GM23338 (cell line): ENCODE data around the gene NOX4. TPM values are rescaled to one million over a fixed set of nuclear protein-coding genes. Genes with fewer than 3 reads are reported as not detected.
"Not testable (repeated sequence)": the region's sequence is repeated elsewhere in the genome, so short reads cannot be mapped to it uniquely, and the experiment has no call there.

Source experiments
- ATAC-seq: fragments of 200-7000 bp; cut with Tn5 transposase; 3 replicates; pipeline ENCODE4 v1.9.1; 2020
- DNase-seq: peaks from one replicate; pipeline ENCODE4 v3.0.0-alpha.2; 2015; ENCODE audit warnings: low spot score
- H2AFZ ChIP-seq: fragments of 200-600 bp; sonication (generic); 2 replicates; pipeline ENCODE4 v1.8.0; 2016; ENCODE audit warnings: antibody characterized with exemption, mild to moderate bottlenecking, moderate library complexity
- H3F3A ChIP-seq: fragments of 200-600 bp; sonication (generic); replicated peaks from 2 replicates; pipeline ENCODE4 v1.8.0; 2017; ENCODE audit warnings: antibody characterized with exemption, mixed run types, low read depth
- H3K27ac ChIP-seq: fragments of 200-600 bp; sonication (generic); 2 replicates; pipeline ENCODE4 v1.6.1; 2016; ENCODE audit warnings: low read depth
- H3K27me3 ChIP-seq: fragments of 200-600 bp; sonication (generic); 2 replicates; pipeline ENCODE4 v1.8.0; 2016; ENCODE audit warnings: mild to moderate bottlenecking, mixed run types, moderate library complexity; ENCODE audit not compliant: insufficient read depth
- H3K36me3 ChIP-seq: fragments of 200-600 bp; sonication (generic); 2 replicates; pipeline ENCODE4 v1.8.0; 2016; ENCODE audit warnings: mild to moderate bottlenecking; ENCODE audit not compliant: insufficient read depth
- H3K4me1 ChIP-seq: fragments of 200-600 bp; sonication (generic); 2 replicates; pipeline ENCODE4 v1.8.0; 2016; ENCODE audit warnings: mild to moderate bottlenecking, moderate library complexity; ENCODE audit not compliant: insufficient read depth
- H3K4me2 ChIP-seq: fragments of 200-600 bp; sonication (generic); 2 replicates; pipeline ENCODE4 v1.7.1; 2017; ENCODE audit warnings: mixed run types
- H3K4me3 ChIP-seq: fragments of 200-600 bp; sonication (generic); 2 replicates; pipeline ENCODE4 v1.6.1; 2016; ENCODE audit warnings: mixed run types
- H3K79me2 ChIP-seq: fragments of 200-600 bp; sonication (generic); replicated peaks from 2 replicates; pipeline ENCODE4 v1.8.0; 2017; ENCODE audit warnings: mild to moderate bottlenecking; ENCODE audit not compliant: insufficient read depth
- H3K9me2 ChIP-seq: fragments of 200-600 bp; sonication (generic); 2 replicates; pipeline ENCODE4 v1.8.0; 2017; ENCODE audit not compliant: insufficient read depth
- H4K20me1 ChIP-seq: fragments of 200-600 bp; sonication (generic); replicated peaks from 2 replicates; pipeline ENCODE4 v1.8.0; 2017; ENCODE audit warnings: mild to moderate bottlenecking; ENCODE audit not compliant: insufficient read depth
- H3K27ac Mint-ChIP-seq: 2 replicates; pipeline ENCODE4 v1.8.0; 2020; ENCODE audit warnings: inconsistent platforms, mild to moderate bottlenecking, moderate library complexity, mixed read lengths
- H3K27me3 Mint-ChIP-seq: 3 replicates; pipeline ENCODE4 v1.8.0; 2022; ENCODE audit warnings: low read depth, mild to moderate bottlenecking, moderate library complexity, mixed read lengths, inconsistent platforms; ENCODE audit not compliant: insufficient read depth, poor library complexity
- H3K36me3 Mint-ChIP-seq: 3 replicates; pipeline ENCODE4 v1.8.0; 2021; ENCODE audit warnings: low read depth, mild to moderate bottlenecking, inconsistent platforms, moderate library complexity, mixed read lengths
- H3K4me1 Mint-ChIP-seq: 3 replicates; pipeline ENCODE4 v1.8.0; 2020; ENCODE audit warnings: mild to moderate bottlenecking, inconsistent platforms, mixed read lengths
- H3K4me3 Mint-ChIP-seq: 3 replicates; pipeline ENCODE4 v1.8.0; 2021; ENCODE audit warnings: moderate library complexity, mild to moderate bottlenecking, inconsistent platforms, mixed read lengths
- H3K9me3 Mint-ChIP-seq: 3 replicates; pipeline ENCODE4 v1.8.0; 2020; ENCODE audit warnings: moderate library complexity, mild to moderate bottlenecking, inconsistent platforms, mixed read lengths
- CREB1 ChIP-seq: fragments of 250-450 bp; sonication (Bioruptor Pico); IDR thresholded peaks from 2 replicates; pipeline ENCODE4 v1.5.0; 2020; ENCODE audit warnings: low read depth, mild to moderate bottlenecking, moderate library complexity
- EZH2phosphoT487 ChIP-seq: fragments of 200-600 bp; sonication (generic); IDR thresholded peaks from one replicate; pipeline ENCODE4 v1.8.1; 2018; ENCODE audit warnings: antibody characterized with exemption; ENCODE audit not compliant: unreplicated experiment
- NANOG ChIP-seq: IDR thresholded peaks from 2 replicates; pipeline ENCODE4 v1.6.1; 2016; ENCODE audit warnings: antibody characterized with exemption, borderline replicate concordance
- STAT1 ChIP-seq: IDR thresholded peaks from one replicate; pipeline ENCODE4 v1.6.1; 2016; ENCODE audit warnings: antibody characterized with exemption; ENCODE audit not compliant: unreplicated experiment
- ZNF331 ChIP-seq: fragments of 250-450 bp; sonication (Bioruptor Pico); IDR thresholded peaks from 2 replicates; pipeline ENCODE4 v1.5.0; 2020; ENCODE audit warnings: low read depth, mild to moderate bottlenecking, moderate library complexity
- ZNF462 ChIP-seq: fragments of 250-450 bp; sonication (Bioruptor Pico); IDR thresholded peaks from 2 replicates; pipeline ENCODE4 v1.5.0; 2020; ENCODE audit warnings: mild to moderate bottlenecking, moderate library complexity
- polyA plus RNA-seq: library from polyadenylated mRNA; unstranded; fragments of >200 nt; fragmentation: Nextera tagmentation; extraction: Ambion mirVana; gene quantifications from 2 replicates; pipeline ENCODE4 v1.2.1, GENCODE V29; 2016
- total RNA-seq: library from RNA; depleted of rRNA; stranded (reverse); fragments of >200 nt; shearing (Covaris generic); gene quantifications from 2 replicates; pipeline ENCODE4 v1.2.3, GENCODE V29; 2014
- TF ChIP-seq, protein P1 (sequence below): IDR thresholded peaks from one replicate; pipeline ENCODE4 v1.6.1; 2018; ENCODE audit warnings: antibody characterized with exemption; ENCODE audit not compliant: unreplicated experiment

Gene NOX4
- total and polyA plus RNA-seq, 2 experiments from 2014 or later, result 1.9 to 2.6 TPM

- TF ChIP-seq, protein P1, sequence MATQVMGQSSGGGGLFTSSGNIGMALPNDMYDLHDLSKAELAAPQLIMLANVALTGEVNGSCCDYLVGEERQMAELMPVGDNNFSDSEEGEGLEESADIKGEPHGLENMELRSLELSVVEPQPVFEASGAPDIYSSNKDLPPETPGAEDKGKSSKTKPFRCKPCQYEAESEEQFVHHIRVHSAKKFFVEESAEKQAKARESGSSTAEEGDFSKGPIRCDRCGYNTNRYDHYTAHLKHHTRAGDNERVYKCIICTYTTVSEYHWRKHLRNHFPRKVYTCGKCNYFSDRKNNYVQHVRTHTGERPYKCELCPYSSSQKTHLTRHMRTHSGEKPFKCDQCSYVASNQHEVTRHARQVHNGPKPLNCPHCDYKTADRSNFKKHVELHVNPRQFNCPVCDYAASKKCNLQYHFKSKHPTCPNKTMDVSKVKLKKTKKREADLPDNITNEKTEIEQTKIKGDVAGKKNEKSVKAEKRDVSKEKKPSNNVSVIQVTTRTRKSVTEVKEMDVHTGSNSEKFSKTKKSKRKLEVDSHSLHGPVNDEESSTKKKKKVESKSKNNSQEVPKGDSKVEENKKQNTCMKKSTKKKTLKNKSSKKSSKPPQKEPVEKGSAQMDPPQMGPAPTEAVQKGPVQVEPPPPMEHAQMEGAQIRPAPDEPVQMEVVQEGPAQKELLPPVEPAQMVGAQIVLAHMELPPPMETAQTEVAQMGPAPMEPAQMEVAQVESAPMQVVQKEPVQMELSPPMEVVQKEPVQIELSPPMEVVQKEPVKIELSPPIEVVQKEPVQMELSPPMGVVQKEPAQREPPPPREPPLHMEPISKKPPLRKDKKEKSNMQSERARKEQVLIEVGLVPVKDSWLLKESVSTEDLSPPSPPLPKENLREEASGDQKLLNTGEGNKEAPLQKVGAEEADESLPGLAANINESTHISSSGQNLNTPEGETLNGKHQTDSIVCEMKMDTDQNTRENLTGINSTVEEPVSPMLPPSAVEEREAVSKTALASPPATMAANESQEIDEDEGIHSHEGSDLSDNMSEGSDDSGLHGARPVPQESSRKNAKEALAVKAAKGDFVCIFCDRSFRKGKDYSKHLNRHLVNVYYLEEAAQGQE, result no peak
- TF ChIP-seq CREB1 (CRISPR knock-in tag) (no peak), STAT1 (no peak), EZH2phosphoT487 (no peak)
Observed at GRCh38 chr11:89433278-89433677, 57.9 kb downstream of the NOX4 start (continued).

DNA sequence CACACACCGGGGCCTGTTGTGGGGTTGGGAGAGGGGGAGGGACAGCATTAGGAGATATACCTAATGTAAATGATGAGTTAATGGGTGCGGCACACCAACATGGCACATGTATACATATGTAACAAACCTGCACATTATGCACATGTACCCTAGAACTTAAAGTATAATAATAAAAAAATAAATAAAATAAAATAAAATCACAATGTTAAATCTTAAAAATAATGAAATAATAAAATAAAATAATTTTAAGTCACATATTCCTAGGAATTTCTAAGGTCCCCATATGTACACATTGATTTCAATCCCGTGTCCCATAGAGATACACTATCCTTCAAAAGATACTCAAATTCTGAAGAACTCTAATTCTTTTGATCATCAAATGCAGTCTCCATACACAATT is 59.0 kb downstream of the NOX4 start:
- not testable (repeated sequence) for H3K27ac ChIP-seq, H3K27ac Mint-ChIP-seq, H3K79me2 ChIP-seq, H3K36me3 ChIP-seq, H3K9me3 Mint-ChIP-seq, H3K36me3 Mint-ChIP-seq, H3K4me3 Mint-ChIP-seq, H3K4me3 ChIP-seq, H3K9me2 ChIP-seq, H3K27me3 ChIP-seq, H3K4me1 ChIP-seq, ATAC-seq, DNase-seq, H3K27me3 Mint-ChIP-seq, H3F3A ChIP-seq, H2AFZ ChIP-seq, H3K4me2 ChIP-seq, H3K4me1 Mint-ChIP-seq, H4K20me1 ChIP-seq

GRCh38 chr11:89426501-89426900 is 64.7 kb downstream of the NOX4 start:
- not testable (repeated sequence) for H3F3A ChIP-seq, H3K27ac ChIP-seq, H3K4me1 ChIP-seq, H2AFZ ChIP-seq, ATAC-seq, H3K4me3 Mint-ChIP-seq, H3K9me2 ChIP-seq, H3K36me3 ChIP-seq, H3K4me1 Mint-ChIP-seq, H3K79me2 ChIP-seq, H3K27me3 ChIP-seq, H3K4me2 ChIP-seq, DNase-seq, H3K4me3 ChIP-seq, H3K27ac Mint-ChIP-seq, H3K27me3 Mint-ChIP-seq, H4K20me1 ChIP-seq
- peaks cover 21% of the 10 kb centered on the region for H3K9me3 Mint-ChIP-seq
- peaks cover 19% of the 10 kb centered on the region; the same call in 2 of the 3 replicates for H3K36me3 Mint-ChIP-seq

DNA sequence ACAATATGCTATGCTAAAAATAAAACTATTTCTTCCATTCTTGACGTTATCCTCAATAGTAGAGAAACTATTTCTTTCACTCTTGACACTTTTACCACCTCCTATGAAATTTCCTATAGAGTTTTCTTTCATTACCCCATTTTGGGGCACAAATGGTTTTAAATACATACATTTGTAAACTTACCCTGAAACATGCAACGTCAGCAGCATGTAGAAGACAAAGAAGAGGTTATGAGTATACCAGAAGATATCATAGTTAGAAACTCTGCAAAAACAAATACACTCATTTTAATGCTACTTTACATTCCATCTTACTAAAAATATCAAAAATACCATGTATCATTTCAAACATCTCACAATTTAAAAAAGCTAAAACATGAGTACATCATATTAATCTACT is 69.5 kb downstream of the NOX4 start:
- H3K27me3 Mint-ChIP-seq, result peaks cover 2% of the 10 kb centered on the region
- H3K4me2 ChIP-seq, result no peak overlapping the region
- H3K4me1 Mint-ChIP-seq, result peaks cover 5% of the 10 kb centered on the region
- TF ChIP-seq NANOG (no peak), ZNF462 (no peak), ZNF331 (no peak)

More for the DNA sequence above, 69.5 kb downstream of the NOX4 start:
- Histone ChIP-seq H2AFZ (no peak overlapping the region), H3K27ac (no peak overlapping the region), H3K4me3 (no peak overlapping the region), H3K36me3 (no peaks in the 10 kb centered on the region; the same call in 1 of the 2 replicates), H3K4me1 (no peaks in the 10 kb centered on the region), H4K20me1 (no peaks in the 10 kb centered on the region), H3F3A (no peaks in the 10 kb centered on the region), H3K9me2 (no peaks in the 10 kb centered on the region), H3K79me2 (no peaks in the 10 kb centered on the region), H3K27me3 (no peaks in the 10 kb centered on the region)
- H3K27ac Mint-ChIP-seq, result no peak overlapping the region
- ATAC-seq, result no peak
- no peak overlapping the region for H3K4me3 Mint-ChIP-seq
- H3K9me3 Mint-ChIP-seq, result peaks cover 9% of the 10 kb centered on the region
- H3K36me3 Mint-ChIP-seq, result peaks cover 8% of the 10 kb centered on the region; the same call in 2 of the 3 replicates
- no peak for DNase-seq
